ENCODE results near the gene PDE11A. TPM values are rescaled to one million over a fixed set of nuclear protein-coding genes. Genes with fewer than 3 reads are reported as not detected.

Gene PDE11A
- total RNA-seq, 1 experiment from 2014 or later = 1.4 TPM

DNA sequence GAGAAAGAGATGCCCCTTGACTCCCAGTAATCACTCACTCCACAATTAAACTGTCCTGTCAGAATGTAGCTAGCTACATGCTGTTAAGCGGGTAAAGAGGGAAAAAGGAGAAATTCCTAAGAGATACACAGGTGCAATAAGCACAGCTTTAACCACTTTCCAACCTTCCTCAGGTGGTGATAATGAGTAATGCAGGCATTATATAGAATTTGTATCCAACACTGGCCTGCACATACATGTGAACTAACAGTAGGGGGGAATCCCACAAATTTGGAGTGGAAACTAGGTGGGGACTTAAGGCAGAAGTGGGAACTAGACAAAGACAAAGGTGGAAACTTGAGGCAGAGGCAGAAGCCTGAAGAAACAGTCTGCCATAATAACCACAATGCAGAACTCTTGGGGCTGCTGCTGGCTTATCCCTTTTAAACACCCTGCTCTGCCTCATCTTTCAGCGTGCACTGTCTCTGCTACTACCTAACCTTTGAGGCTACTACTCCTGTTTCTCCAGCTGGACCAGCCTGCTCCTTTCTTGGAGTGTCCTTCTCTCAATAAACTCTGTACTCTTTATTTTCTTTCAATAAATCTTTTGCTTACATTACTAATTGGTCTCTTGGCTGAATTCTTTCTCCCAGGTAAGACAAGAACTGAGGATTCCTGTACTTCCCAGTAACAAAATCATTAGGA lies 259.7 kb downstream of the PDE11A start:
- Mint-ChIP-seq H3K27ac (ENCODE audit: unreplicated experiment) (no peak overlapping the region), H3K4me1 (ENCODE audit: low read depth, unreplicated experiment) (no peaks in the 10 kb centered on the region), H3K27me3 (ENCODE audit: unreplicated experiment) (peaks cover 16% of the 10 kb centered on the region), H3K4me3 (ENCODE audit: low read depth, unreplicated experiment) (no peak overlapping the region), H3K9me3 (ENCODE audit: low read depth, unreplicated experiment) (no peaks in the 10 kb centered on the region), H3K36me3 (ENCODE audit: insufficient read depth, unreplicated experiment) (no peaks in the 10 kb centered on the region)
- CTCF ChIA-PET = no interaction called here
- TF ChIP-seq CTCF (IDR thresholded peaks at IDR 0.05; ENCODE audit: unreplicated experiment) = peak; percentile 34
- peak; percentile 2 for DNase-seq
- BruUV-seq (replicated peaks) = no TSS peak
- intact Hi-C loops (cut with micrococcal nuclease; ENCODE audit: unreplicated experiment) = no loop called here

GRCh38 chr2:177810906-177811305 lies 261.7 kb downstream of the PDE11A start:
- CTCF ChIA-PET = interaction anchor here (0.6 kb wide), 1 partner anchor 1604 kb away, joined by 3 read pairs; no protein-coding TSS in a partner anchor
- DNase-seq = no peak
- Mint-ChIP-seq H3K4me1 (ENCODE audit: low read depth, unreplicated experiment) (no peaks in the 10 kb centered on the region), H3K36me3 (ENCODE audit: insufficient read depth, unreplicated experiment) (no peaks in the 10 kb centered on the region), H3K27ac (ENCODE audit: unreplicated experiment) (no peak overlapping the region), H3K4me3 (ENCODE audit: low read depth, unreplicated experiment) (no peak overlapping the region), H3K27me3 (ENCODE audit: unreplicated experiment) (peaks cover 16% of the 10 kb centered on the region), H3K9me3 (ENCODE audit: low read depth, unreplicated experiment) (no peaks in the 10 kb centered on the region)
- TF ChIP-seq CTCF (IDR thresholded peaks at IDR 0.05; ENCODE audit: unreplicated experiment) = no peak
- no TSS peak for BruUV-seq (replicated peaks)
- intact Hi-C loops (cut with micrococcal nuclease; ENCODE audit: unreplicated experiment) = no loop called here

DNA sequence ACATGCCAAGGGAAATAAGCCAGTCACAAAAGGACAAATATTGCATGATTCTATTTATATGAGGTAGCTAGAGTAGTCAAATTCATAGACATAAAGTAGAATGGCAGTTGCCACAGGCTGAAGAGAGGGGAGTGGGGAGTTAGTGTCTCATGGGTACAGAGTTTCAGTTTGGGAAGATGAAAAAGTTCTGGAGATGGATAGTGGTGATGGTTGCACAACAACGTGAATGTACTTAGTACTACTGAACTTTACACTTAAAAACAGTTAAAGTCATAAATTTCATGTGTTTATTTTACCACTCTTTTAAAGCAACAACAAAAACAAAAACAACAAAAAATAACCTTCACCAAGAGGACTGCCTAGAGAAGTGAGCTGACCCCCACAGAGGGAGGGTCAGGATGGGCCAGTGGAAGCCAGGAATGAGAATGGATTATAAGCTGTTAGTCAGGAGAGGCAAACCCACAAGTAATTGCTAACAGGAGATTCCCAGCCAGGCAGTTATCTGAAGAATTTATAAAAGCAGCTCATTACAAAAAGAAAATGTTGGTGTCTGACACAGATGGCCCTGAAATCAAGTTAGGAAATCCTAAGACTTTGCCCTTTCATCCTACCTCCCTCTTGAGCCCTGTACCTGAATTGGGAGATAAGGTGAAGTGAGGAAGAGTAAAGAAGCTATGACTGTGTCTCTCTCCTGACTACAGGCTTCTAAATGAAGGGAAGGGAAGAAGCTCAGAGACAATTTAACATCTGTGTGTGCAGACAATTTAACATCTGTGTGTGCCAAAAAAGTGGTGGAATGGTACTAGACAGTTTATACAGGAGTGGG lies 263.4 kb downstream of the PDE11A start:
- Mint-ChIP-seq H3K9me3 (ENCODE audit: low read depth, unreplicated experiment) (peaks cover 2% of the 10 kb centered on the region), H3K4me1 (ENCODE audit: low read depth, unreplicated experiment) (no peaks in the 10 kb centered on the region), H3K27ac (ENCODE audit: unreplicated experiment) (no peak overlapping the region), H3K36me3 (ENCODE audit: insufficient read depth, unreplicated experiment) (no peaks in the 10 kb centered on the region), H3K27me3 (ENCODE audit: unreplicated experiment) (peaks cover 16% of the 10 kb centered on the region), H3K4me3 (ENCODE audit: low read depth, unreplicated experiment) (no peak overlapping the region)
- intact Hi-C loops (cut with micrococcal nuclease; ENCODE audit: unreplicated experiment) = no loop called here
- no TSS peak for BruUV-seq (replicated peaks)
- no peak for DNase-seq
- CTCF ChIA-PET = no interaction called here
- TF ChIP-seq CTCF (IDR thresholded peaks at IDR 0.05; ENCODE audit: unreplicated experiment) = no peak

DNA sequence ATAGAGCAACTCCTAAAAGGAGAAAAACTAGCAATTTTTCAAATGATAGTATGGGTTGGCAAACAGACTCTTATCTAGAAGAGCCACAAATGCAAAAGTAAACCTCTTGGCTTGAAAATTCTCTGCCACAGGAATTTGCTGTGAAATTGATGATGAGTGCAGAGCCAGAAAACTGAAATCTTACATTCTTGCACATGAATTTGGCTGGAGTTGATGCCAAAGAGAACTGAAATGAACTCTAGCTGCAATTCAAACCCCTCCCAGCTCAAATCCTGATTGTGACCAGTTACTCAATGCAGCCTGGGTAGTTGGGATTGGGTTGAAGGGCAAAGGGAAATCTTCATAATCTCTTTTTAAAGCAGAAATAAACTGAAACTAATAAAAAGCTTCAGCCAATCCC lies 266.6 kb downstream of the PDE11A start:
- CTCF ChIA-PET = no interaction called here
- Mint-ChIP-seq H3K27me3 (ENCODE audit: unreplicated experiment) (peaks cover 16% of the 10 kb centered on the region), H3K4me3 (ENCODE audit: low read depth, unreplicated experiment) (no peak overlapping the region), H3K36me3 (ENCODE audit: insufficient read depth, unreplicated experiment) (no peaks in the 10 kb centered on the region), H3K27ac (ENCODE audit: unreplicated experiment) (no peak overlapping the region), H3K4me1 (ENCODE audit: low read depth, unreplicated experiment) (no peaks in the 10 kb centered on the region), H3K9me3 (ENCODE audit: low read depth, unreplicated experiment) (peaks cover 2% of the 10 kb centered on the region)
- no peak for TF ChIP-seq CTCF (IDR thresholded peaks at IDR 0.05; ENCODE audit: unreplicated experiment)
- intact Hi-C loops (cut with micrococcal nuclease; ENCODE audit: unreplicated experiment) = no loop called here
- no peak for DNase-seq
- no TSS peak for BruUV-seq (replicated peaks)

All from Calu3 (cell line).